RWPE2 (cell line): ENCODE results near the gene FBXO47.

Source experiments
- ATAC-seq: fragments of 200-7000 bp; cut with Tn5 transposase; 3 replicates; pipeline ENCODE4 v1.9.1; 2021; ENCODE audit warnings: low read depth
- DNase-seq: peaks from one replicate; pipeline ENCODE4 v3.0.0-alpha.2; 2020; ENCODE audit warnings: low spot score
- H3K27ac ChIP-seq: fragments of 450-650 bp; 2 replicates; pipeline ENCODE4 v1.5.1; 2017; ENCODE audit warnings: mild to moderate bottlenecking; ENCODE audit not compliant: poor library complexity, severe bottlenecking
- H3K27me3 ChIP-seq: fragments of 250-450 bp; sonication (Bioruptor Pico); 2 replicates; pipeline ENCODE4 v1.5.1; 2021; ENCODE audit warnings: mild to moderate bottlenecking, moderate library complexity; ENCODE audit not compliant: insufficient read depth, poor library complexity, severe bottlenecking
- H3K36me3 ChIP-seq: fragments of 250-450 bp; sonication (Bioruptor Pico); 2 replicates; pipeline ENCODE4 v1.5.1; 2020; ENCODE audit warnings: low read depth, mild to moderate bottlenecking, moderate library complexity
- H3K4me1 ChIP-seq: fragments of 250-450 bp; sonication (Bioruptor Pico); 2 replicates; pipeline ENCODE4 v1.5.1; 2021; ENCODE audit warnings: mild to moderate bottlenecking, moderate library complexity; ENCODE audit not compliant: insufficient read depth, poor library complexity, severe bottlenecking
- H3K4me3 ChIP-seq: fragments of 250-450 bp; sonication (Bioruptor Pico); 2 replicates; pipeline ENCODE4 v1.5.1; 2021; ENCODE audit warnings: mild to moderate bottlenecking, moderate library complexity; ENCODE audit not compliant: severe bottlenecking
- H3K9me3 ChIP-seq: fragments of 250-450 bp; sonication (Bioruptor Pico); 2 replicates; pipeline ENCODE4 v1.5.1; 2021; ENCODE audit warnings: mild to moderate bottlenecking, moderate library complexity; ENCODE audit not compliant: severe bottlenecking
- CTCF ChIP-seq: fragments of 450-650 bp; IDR thresholded peaks from one replicate; pipeline ENCODE4 v1.5.1; 2017; ENCODE audit warnings: mild to moderate bottlenecking, moderate library complexity; ENCODE audit not compliant: poor library complexity, severe bottlenecking

FBXO47 gene

GRCh38 chr17:38888842-38889241, 78.4 kb downstream of the FBXO47 start:
- Histone ChIP-seq H3K9me3 (no peaks in the 10 kb centered on the region), H3K4me3 (no peak overlapping the region), H3K27me3 (no peaks in the 10 kb centered on the region), H3K4me1 (no peaks in the 10 kb centered on the region), H3K27ac (no peak overlapping the region), H3K36me3 (peaks cover 81% of the 10 kb centered on the region)
- ATAC-seq = no peak
- no peak for TF ChIP-seq CTCF
- DNase-seq = no peak

GRCh38 chr17:38886643-38887010, 80.6 kb downstream of the FBXO47 start:
- ATAC-seq (no peak), DNase-seq (no peak)
- no peaks in the 10 kb centered on the region for H3K9me3 ChIP-seq
- H3K4me3 ChIP-seq = no peak overlapping the region
- no peak overlapping the region for H3K27ac ChIP-seq
- H3K27me3 ChIP-seq = no peaks in the 10 kb centered on the region
- TF ChIP-seq CTCF = no peak
- H3K36me3 ChIP-seq = peaks cover 84% of the 10 kb centered on the region
- H3K4me1 ChIP-seq = peaks cover 6% of the 10 kb centered on the region
